CD1c-positive myeloid dendritic cell (primary cell): ENCODE measurements around the gene MPO.

Experiments
- DNase-seq: peaks from one replicate; pipeline ENCODE4 v3.0.0-alpha.2; 2016; ENCODE audit errors: extremely low spot score

The MPO gene, protein sequence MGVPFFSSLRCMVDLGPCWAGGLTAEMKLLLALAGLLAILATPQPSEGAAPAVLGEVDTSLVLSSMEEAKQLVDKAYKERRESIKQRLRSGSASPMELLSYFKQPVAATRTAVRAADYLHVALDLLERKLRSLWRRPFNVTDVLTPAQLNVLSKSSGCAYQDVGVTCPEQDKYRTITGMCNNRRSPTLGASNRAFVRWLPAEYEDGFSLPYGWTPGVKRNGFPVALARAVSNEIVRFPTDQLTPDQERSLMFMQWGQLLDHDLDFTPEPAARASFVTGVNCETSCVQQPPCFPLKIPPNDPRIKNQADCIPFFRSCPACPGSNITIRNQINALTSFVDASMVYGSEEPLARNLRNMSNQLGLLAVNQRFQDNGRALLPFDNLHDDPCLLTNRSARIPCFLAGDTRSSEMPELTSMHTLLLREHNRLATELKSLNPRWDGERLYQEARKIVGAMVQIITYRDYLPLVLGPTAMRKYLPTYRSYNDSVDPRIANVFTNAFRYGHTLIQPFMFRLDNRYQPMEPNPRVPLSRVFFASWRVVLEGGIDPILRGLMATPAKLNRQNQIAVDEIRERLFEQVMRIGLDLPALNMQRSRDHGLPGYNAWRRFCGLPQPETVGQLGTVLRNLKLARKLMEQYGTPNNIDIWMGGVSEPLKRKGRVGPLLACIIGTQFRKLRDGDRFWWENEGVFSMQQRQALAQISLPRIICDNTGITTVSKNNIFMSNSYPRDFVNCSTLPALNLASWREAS

DNA sequence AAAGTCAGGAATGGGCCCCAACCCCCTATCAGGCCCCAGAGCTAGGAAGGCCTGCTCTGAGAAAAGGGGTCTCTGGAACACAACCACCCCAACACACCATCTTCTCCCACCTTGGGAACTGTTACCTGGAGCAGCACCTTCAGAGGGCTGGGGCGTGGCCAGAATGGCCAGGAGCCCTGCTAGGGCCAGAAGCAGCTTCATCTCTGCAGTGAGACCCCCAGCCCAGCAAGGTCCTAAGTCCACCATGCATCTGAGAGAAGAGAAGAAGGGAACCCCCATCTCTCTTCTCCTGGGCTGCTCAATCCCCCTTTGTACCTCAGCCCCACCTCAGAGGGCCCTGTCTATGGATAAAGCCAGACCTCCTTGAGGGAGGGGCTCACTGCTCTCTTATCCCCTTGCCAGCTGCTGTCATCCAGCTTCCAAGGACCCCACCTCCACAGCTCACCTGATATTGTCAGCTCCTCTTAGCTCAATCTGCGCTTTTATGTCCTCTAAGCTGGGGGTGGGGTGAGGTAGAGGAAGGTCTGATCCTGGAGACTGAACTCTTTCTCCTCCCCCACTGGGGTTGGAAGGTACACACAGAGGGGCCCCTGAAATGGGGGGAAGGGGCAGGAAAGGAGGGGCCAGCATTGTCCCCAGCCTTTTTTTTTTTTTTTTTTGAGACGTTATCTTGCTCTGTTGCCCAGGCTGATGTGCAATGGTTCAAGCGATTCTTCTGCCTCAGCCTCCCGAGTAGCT lies at the start of gene MPO:
Gene MPO, minus strand, starts transcription at position 456 of the 738 bp plus-strand sequence. Its CDS starts 177 bp downstream, at position 279.
- no peak for DNase-seq

GRCh38 chr17:58329810-58330537 lies 49.2 kb upstream of the MPO start:
- peak; percentile 69 for DNase-seq

- DNase-seq: peak; percentile 95
Measured at GRCh38 chr17:58329035-58329809, 48.5 kb upstream of the MPO start.

- peak; percentile 79 for DNase-seq
Measured at GRCh38 chr17:58328195-58329034, 47.7 kb upstream of the MPO start, which contains the start of gene TSPOAP1. Gene TSPOAP1 (minus strand): TSS chr17:58328795. CDS start chr17:58327920, 875 bp downstream.

GRCh38 chr17:58327363-58328194 lies 46.8 kb upstream of the MPO start:
- DNase-seq: peak; percentile 46

- DNase-seq: no peak
Measured at GRCh38 chr17:58326609-58327362, 46.1 kb upstream of the MPO start.

DNA sequence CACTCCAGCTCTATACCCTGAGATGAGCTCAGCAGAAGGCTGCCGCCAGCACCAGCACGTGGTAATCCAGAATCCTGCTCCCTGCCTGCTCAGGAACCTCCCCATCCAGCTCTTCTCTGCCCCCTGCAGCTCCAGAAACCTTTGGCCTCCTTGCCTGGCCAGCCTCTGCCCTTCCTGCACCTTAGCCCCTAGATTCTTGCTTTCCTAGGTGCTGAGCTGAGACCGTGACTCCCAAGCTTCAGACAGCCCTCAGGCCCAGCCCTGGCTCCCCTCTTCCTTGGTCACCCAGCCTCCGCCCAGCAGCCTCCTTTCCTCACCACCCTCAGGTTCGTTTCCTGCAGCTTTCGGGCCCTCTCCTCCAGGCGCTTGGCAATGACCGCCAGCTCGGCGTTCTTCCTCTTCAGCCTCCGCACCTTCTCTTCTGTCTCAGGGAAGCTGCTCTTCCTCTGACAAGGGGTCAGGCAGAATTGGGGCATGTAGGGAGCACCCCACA lies 45.3 kb upstream of the MPO start:
- DNase-seq: peak; percentile 51

DNA sequence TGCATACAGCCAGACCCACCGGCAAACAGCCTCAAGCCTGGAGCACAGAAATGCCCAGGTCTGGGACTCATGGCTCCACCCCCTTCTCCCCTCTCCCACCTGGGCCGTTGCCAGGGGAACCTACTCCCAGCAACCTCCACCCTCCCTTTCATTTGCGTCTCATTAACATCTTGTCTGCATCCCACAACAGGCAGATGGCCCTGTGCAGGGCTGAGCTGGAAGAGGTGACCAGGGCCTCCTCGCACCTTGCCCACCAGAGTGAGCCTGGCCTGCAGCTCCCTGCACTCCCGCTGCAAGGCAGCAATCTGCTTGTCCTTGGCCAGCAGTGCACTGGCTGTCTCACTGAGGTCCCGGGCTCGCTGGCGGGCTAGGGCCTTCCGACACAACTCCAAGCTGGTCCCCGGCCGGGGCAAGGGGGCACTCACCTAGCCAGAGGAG lies 44.6 kb upstream of the MPO start:
- no peak for DNase-seq

DNA sequence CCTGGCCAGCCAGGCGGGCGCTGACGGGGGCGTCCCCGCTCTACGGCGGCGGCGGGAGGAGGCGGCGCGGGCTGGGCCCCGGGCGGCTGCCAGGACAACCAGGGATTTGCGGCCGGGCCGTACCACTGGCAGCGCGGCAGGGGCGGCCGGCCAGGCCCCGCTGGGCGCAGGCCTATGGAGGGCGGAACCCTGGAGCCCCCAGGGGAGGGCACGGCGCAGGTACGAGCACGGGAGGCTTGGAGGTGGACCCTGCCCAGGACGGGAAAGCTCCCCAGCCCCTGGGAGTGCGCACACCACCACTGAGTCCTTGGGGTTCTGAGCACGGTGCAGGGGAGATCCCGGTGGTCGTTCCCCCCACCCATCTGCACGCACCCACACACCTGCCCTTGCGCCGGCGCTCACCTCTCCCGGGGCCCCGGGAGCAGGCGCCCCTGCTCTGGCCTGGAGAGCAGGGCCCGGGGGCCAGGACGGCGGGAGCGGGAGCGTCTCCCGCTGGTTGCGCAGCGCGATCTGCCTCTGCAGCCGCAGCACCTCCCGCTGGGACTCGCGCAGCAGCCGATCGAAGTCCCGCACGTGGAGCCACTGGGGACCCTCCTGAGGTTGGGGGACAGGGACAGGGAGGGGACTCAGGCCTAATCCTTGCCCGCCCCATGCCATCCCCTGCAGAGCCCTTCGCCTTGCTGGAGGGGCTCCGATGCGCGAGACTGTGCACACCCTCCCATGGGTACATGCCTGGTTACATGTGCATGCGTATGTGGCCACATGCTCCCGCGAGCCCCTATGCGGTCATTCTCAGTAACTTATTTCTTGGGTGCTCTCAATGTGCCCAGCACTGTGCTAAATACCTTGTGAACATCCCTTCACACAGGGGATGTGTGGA lies 43.9 kb upstream of the MPO start:
- DNase-seq: no peak

GRCh38 chr17:58324056-58324408 lies 43.3 kb upstream of the MPO start:
- DNase-seq: no peak

DNA sequence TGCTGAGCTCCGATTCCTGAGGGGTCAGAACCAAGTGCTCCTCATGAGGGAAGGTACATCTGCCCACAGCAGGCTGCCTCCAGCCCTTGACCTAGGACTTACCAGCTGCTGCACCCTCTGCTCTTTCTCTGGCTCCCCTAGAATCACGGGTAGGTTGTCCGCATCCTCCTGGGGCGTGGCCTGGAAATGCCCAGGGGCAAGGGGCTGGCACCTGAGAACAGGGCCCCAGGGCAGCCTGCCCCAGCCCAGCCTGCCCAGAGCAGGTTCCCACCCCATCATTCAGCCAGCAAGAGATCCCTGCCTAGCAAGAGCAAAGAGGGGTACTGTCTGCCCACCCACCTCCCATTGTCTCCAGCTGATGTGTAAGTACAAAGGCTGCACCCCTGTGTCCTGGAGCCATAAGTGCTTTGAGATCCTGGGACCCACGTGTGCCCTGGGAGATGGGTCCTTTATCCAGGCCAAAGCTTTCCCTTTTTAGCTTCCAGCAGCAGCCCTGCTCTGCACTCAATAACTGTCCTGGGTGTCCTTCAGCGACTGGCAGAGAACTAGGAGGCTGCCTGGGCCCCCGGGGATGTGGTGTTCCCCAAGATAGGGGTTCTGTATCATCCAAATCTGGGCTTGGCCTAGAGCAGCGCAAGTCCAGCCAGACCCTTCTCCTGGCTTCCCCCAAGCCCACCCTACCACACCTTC lies 42.8 kb upstream of the MPO start:
- no peak for DNase-seq

- no peak for DNase-seq
Measured at GRCh38 chr17:58322581-58323185, 41.9 kb upstream of the MPO start.

DNA sequence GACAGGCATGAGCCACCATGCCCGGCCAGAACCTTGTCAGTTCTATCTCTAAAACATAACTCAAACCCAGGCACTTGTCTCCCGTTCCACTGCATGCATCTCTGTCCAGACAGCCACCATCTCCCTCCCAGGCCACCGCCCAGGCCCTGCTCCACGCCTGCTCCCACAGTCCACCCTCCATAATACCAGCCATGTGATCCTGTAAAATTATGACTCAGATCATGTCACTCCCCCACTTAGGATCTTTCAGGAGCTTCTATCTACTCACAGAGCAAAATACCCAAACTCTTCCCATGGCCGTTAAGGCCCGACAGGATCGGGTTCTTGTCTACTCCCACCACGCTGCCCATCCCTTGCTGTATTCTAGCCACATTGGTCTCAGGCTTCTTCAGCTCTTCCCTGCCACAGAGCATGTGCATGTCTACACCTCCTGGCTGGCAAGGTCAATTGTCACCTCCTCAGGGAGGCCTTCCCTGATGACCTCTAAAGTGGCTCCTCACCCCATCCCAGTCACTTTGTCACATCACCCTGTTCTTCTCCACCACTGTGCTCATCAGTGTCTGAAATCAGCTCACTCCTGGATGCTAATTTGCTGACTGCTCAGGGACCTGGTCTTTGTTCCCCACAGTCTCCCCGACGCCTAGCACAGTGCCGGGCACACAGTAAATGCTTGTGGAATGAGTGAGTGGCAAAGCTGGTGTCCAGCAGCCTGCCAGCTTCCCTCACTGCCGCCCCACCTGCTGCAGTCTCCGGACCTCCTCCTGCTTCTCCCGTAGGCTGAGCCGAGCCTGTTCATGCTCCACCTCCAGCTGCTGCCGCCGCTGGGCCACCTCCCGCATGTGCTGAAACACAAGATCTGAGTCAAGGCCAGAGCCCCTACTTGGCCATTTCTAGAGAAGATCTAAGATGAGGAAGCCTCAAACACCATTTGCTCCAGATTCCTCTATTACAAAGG lies 41.1 kb upstream of the MPO start:
- no peak for DNase-seq

- DNase-seq: no peak
Measured at GRCh38 chr17:58320570-58321323, 40.0 kb upstream of the MPO start.
